Upper lobe of right lung (tissue), 1 donor: Measurements from ENCODE around the gene CHST3. TPM values are rescaled to one million over a fixed set of nuclear protein-coding genes. Genes with fewer than 3 reads are reported as not detected.
"Not testable (repeated sequence)": the region's sequence is repeated elsewhere in the genome, so short reads cannot be mapped to it uniquely, and the experiment has no call there.

Source experiments
- ATAC-seq: fragments of 200-7000 bp; cut with Tn5 transposase; one replicate; pipeline ENCODE4 v1.9.1; 2020; ENCODE audit warnings: mild to moderate bottlenecking, moderate library complexity
- DNase-seq: peaks from one replicate; pipeline ENCODE4 v3.0.0-alpha.2; 2020
- H3K27ac ChIP-seq: fragments of 200-600 bp; one replicate; pipeline ENCODE4 v1.8.0; 2022
- H3K27me3 ChIP-seq: fragments of 200-600 bp; one replicate; pipeline ENCODE4 v1.8.0; 2022; ENCODE audit warnings: mild to moderate bottlenecking
- H3K36me3 ChIP-seq: fragments of 200-600 bp; one replicate; pipeline ENCODE4 v1.8.0; 2022
- H3K4me1 ChIP-seq: fragments of 200-600 bp; one replicate; pipeline ENCODE4 v1.8.0; 2022
- H3K4me3 ChIP-seq: fragments of 200-600 bp; one replicate; pipeline ENCODE4 v1.8.0; 2022; ENCODE audit warnings: mild to moderate bottlenecking
- H3K9me3 ChIP-seq: fragments of 200-600 bp; one replicate; pipeline ENCODE4 v1.8.0; 2022
- CTCF ChIP-seq: fragments of 200-600 bp; IDR thresholded peaks from one replicate; pipeline ENCODE4 v1.8.0; 2022; ENCODE audit warnings: antibody characterized with exemption
- intact Hi-C: fragments of 100-400 bp; cut with DNase I; formaldehyde crosslinking; loops from one replicate; pipeline ENCODE4 v1.11.0; 2022
- total RNA-seq: library from RNA; stranded (reverse); fragmentation: NEBNext Ultra II Directional; extraction: Animal tissue kit (Norgen Biotek cat#: 25700); gene quantifications from one replicate; pipeline ENCODE4 v1.2.1, GENCODE V29; 2021
- donor health status: DM: no; HTN: yes; CAD: no; lungs with severe emphysema.

Gene CHST3
- total RNA-seq, 1 donor from 2014 or later: 15.6 TPM

GRCh38 chr10:71984126-71984808 lies 20.1 kb downstream of the CHST3 start:
- ATAC-seq (no peak), DNase-seq (peak; percentile 40)
- intact Hi-C loops: no loop called here
- H3K4me3 ChIP-seq: no peak overlapping the region
- H3K27me3 ChIP-seq: no peaks in the 10 kb centered on the region
- H3K27ac ChIP-seq: no peak overlapping the region
- peaks cover 64% of the 10 kb centered on the region for H3K4me1 ChIP-seq
- no peak for TF ChIP-seq CTCF
- H3K9me3 ChIP-seq: no peaks in the 10 kb centered on the region
- no peaks in the 10 kb centered on the region for H3K36me3 ChIP-seq

GRCh38 chr10:71984809-71985388 lies 20.7 kb downstream of the CHST3 start:
- Histone ChIP-seq H3K27me3 (no peaks in the 10 kb centered on the region), H3K4me1 (peaks cover 58% of the 10 kb centered on the region), H3K9me3 (no peaks in the 10 kb centered on the region), H3K4me3 (no peak overlapping the region), H3K36me3 (no peaks in the 10 kb centered on the region), H3K27ac (no peak overlapping the region)
- intact Hi-C loops: no loop called here
- DNase-seq: peak; percentile 13
- TF ChIP-seq CTCF: no peak
- no peak for ATAC-seq

DNA sequence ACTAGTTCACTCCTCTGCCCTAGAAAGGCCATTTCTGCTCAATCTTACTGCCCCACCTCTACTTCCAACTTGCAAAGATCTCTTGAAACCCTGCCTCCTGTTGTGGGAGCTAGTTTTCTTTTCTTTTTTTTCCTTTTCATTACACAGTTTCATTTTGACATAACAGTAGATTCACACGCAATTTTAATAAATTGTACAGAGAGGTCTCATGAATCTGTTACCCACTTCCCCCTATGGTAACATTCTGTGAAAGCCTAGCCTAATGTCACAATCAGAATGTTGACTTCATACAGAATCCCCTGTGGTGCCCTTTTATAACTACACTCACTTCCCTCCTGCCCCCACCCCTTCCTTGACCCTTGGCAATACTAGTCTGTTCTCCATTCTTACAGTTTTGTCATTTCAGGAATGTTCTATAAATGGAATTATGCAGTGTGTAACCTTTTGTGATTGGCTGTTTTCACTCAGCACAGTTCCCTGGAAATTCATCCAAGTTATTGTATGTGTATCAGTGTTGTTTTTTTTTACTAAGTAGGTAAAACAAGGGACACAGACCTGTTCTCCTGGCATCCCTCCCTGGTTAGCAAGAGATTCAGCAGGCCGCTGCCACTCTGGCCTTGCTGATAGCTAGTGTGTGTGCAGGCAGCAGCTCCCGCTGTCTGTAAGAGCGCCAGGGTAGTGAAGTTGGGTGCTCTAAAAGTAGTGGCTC lies 21.5 kb downstream of the CHST3 start:
- intact Hi-C loops: no loop called here
- ATAC-seq: peak; percentile 85
- H3K4me3 ChIP-seq: no peak overlapping the region
- H3K9me3 ChIP-seq: no peaks in the 10 kb centered on the region
- H3K27ac ChIP-seq: peak overlapping the region; percentile 33
- no peaks in the 10 kb centered on the region for H3K36me3 ChIP-seq
- no peak for DNase-seq
- no peak for TF ChIP-seq CTCF
- no peaks in the 10 kb centered on the region for H3K27me3 ChIP-seq
- peaks cover 51% of the 10 kb centered on the region for H3K4me1 ChIP-seq

DNA sequence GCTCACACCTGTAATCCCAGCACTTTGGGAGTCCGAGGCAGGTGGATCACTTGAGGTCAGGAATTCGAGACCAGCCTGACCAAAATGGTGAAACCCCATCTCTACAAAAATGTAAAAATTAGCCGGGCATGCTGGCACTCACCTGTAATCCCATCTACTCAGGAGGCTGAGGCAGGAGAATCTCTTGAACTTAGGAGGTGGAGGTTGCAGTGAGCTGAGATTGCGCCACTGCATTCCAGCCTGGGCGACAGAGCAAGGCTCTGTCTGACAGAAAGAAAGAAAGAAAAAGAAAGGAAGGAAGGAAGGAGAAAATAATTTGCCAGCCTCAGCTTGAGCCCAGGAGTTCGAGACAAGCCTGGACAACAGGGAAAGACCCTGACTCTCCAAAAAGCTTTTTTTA lies 24.7 kb downstream of the CHST3 start:
- DNase-seq, H3K27me3 ChIP-seq, H3K9me3 ChIP-seq, ATAC-seq, H3K27ac ChIP-seq, intact Hi-C loops, H3K4me3 ChIP-seq, H3K36me3 ChIP-seq: not testable (repeated sequence)
- H3K4me1 ChIP-seq: peaks cover 32% of the 10 kb centered on the region

DNA sequence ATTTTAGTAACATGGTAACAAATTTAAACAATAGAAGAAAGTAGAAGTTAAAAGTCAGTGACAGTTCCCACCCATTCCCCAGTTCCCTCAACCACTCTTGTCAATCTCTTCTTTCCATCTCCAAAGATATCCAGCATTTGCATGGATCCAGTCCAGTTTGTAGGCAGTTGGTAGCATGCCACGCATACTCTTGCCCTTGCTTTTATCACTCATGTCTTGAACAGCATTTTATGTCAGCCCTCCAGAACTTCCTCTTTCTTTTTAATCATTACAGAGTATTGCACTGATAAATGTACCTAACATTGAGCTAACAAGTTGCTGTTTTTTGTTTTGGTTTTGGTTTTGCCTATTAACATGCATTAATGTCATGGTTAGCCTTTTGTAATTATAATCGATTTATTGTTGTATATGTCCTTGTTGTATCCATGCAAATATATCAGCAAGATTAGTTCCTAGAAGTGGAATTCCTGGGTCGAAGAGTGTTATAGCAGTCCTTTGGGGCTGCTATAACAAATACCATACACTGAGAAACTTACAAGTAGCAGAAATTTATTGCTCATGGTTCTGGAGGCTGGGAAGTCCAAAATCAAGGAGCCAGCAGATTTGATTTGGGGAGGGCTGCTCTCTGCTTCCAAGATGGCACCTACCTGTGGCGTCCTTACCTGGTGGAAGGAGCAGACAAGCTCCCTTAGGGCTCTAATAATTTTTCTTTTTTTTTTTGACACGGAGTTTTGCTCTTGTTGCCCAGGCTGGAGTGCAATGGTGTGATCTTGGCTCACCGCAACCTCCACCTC lies 25.7 kb downstream of the CHST3 start:
- Histone ChIP-seq H3K36me3 (no peaks in the 10 kb centered on the region), H3K4me3 (no peak overlapping the region), H3K27ac (no peak overlapping the region), H3K4me1 (peaks cover 22% of the 10 kb centered on the region), H3K9me3 (no peaks in the 10 kb centered on the region), H3K27me3 (no peaks in the 10 kb centered on the region)
- DNase-seq (no peak), ATAC-seq (no peak)
- intact Hi-C loops: no loop called here
- TF ChIP-seq CTCF: no peak
